ENCODE data around the gene LCN6.
A peak's percentile ranks its signal among the peaks of the same experiment; 100 is the strongest.

LCN6 gene

DNA sequence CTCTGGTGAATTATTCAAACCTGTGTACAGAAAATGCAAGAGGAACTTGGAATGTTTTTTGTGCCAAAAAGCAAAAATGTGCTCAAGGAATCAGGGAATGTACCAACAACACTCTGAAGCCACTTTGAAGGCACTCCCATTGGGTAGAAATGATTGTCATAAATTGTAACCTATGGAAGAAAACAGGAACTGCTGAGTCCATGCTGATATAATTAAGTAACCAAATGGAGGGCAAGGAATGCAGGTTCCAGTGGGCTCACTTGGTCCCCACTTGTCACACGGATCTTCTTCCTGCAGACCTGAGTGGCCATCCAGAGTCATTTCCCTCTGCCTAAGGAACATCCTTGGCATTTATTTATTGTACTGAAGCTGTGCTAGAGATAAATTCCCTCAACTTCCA is 2.9 kb upstream of the LCN6 start:
- Histone ChIP-seq H3F3A (ENCODE audit: control insufficient read depth, insufficient read depth) (peaks cover 5% of the 10 kb centered on the region; the same call in 1 of the 2 replicates), H3K4me1 (ENCODE audit: control insufficient read depth, low read length) (peaks cover 34% of the 10 kb centered on the region), H3K4me2 (ENCODE audit: low read length) (no peak overlapping the region), H4K20me1 (ENCODE audit: control insufficient read depth, insufficient read depth, low read depth, low read length) (no peaks in the 10 kb centered on the region), H3K4me3 (ENCODE audit: low read length) (no peak overlapping the region), H3K36me3 (ENCODE audit: control insufficient read depth, low read length) (no peaks in the 10 kb centered on the region), H3K27me3 (ENCODE audit: control insufficient read depth, low read length) (no peaks in the 10 kb centered on the region), H3K9me3 (ENCODE audit: control insufficient read depth, insufficient read depth, low read length) (peaks cover 32% of the 10 kb centered on the region), H3K9me2 (replicated peaks; ENCODE audit: control insufficient read depth, low read length) (no peaks in the 10 kb centered on the region), H3K79me2 (ENCODE audit: control insufficient read depth, low read length) (no peaks in the 10 kb centered on the region), H3K27ac (ENCODE audit: low read depth, low read length) (no peak overlapping the region)
- TF ChIP-seq EZH2phosphoT487 (IDR thresholded peaks at IDR 0.05; ENCODE audit: borderline replicate concordance, low read length): no peak
- TF ChIP-seq, protein P1, sequence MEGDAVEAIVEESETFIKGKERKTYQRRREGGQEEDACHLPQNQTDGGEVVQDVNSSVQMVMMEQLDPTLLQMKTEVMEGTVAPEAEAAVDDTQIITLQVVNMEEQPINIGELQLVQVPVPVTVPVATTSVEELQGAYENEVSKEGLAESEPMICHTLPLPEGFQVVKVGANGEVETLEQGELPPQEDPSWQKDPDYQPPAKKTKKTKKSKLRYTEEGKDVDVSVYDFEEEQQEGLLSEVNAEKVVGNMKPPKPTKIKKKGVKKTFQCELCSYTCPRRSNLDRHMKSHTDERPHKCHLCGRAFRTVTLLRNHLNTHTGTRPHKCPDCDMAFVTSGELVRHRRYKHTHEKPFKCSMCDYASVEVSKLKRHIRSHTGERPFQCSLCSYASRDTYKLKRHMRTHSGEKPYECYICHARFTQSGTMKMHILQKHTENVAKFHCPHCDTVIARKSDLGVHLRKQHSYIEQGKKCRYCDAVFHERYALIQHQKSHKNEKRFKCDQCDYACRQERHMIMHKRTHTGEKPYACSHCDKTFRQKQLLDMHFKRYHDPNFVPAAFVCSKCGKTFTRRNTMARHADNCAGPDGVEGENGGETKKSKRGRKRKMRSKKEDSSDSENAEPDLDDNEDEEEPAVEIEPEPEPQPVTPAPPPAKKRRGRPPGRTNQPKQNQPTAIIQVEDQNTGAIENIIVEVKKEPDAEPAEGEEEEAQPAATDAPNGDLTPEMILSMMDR (IDR thresholded peaks at IDR 0.05; ENCODE audit: low read depth, low read length, poor library complexity, severe bottlenecking): no peak

DNA sequence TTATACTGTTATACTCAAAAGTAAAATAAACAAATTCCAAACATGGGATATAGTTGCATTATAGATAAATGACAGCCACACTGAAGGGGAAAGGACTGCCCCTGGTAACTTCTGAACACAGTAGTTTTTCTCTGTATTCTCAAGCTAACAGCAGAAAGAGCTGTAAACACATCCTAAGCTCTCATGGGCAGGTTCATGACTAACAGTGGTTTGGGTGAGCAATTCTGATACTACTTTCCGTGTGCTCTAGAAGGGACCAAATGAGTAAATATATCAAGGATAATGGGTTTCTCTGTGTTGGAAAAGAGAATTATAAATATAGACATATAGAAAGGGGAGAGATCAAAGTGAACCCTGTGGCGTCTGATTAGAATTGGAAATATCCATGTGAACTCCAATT is 2.2 kb upstream of the LCN6 start:
- H3K79me2 ChIP-seq (ENCODE audit: control insufficient read depth, low read length): no peaks in the 10 kb centered on the region
- peak overlapping the region; percentile 81 for H3K27ac ChIP-seq (ENCODE audit: low read depth, low read length)
- H3K9me2 ChIP-seq (replicated peaks; ENCODE audit: control insufficient read depth, low read length): no peaks in the 10 kb centered on the region
- no peaks in the 10 kb centered on the region for H3K27me3 ChIP-seq (ENCODE audit: control insufficient read depth, low read length)
- H3F3A ChIP-seq (ENCODE audit: control insufficient read depth, insufficient read depth): peaks cover 5% of the 10 kb centered on the region; the same call in 1 of the 2 replicates
- H3K36me3 ChIP-seq (ENCODE audit: control insufficient read depth, low read length): no peaks in the 10 kb centered on the region
- peaks cover 34% of the 10 kb centered on the region for H3K4me1 ChIP-seq (ENCODE audit: control insufficient read depth, low read length)
- H4K20me1 ChIP-seq (ENCODE audit: control insufficient read depth, insufficient read depth, low read depth, low read length): no peaks in the 10 kb centered on the region
- H3K4me3 ChIP-seq (ENCODE audit: low read length): 0 out of 2 replicates have a peak overlapping the region, but pooled peaks have one; percentile 20
- TF ChIP-seq EZH2phosphoT487 (IDR thresholded peaks at IDR 0.05; ENCODE audit: borderline replicate concordance, low read length): no peak
- TF ChIP-seq, protein P1 (IDR thresholded peaks at IDR 0.05; ENCODE audit: low read depth, low read length, poor library complexity, severe bottlenecking): no peak
- peaks cover 27% of the 10 kb centered on the region for H3K9me3 ChIP-seq (ENCODE audit: control insufficient read depth, insufficient read depth, low read length)
- peak overlapping the region; percentile 54 for H3K4me2 ChIP-seq (ENCODE audit: low read length)

DNA sequence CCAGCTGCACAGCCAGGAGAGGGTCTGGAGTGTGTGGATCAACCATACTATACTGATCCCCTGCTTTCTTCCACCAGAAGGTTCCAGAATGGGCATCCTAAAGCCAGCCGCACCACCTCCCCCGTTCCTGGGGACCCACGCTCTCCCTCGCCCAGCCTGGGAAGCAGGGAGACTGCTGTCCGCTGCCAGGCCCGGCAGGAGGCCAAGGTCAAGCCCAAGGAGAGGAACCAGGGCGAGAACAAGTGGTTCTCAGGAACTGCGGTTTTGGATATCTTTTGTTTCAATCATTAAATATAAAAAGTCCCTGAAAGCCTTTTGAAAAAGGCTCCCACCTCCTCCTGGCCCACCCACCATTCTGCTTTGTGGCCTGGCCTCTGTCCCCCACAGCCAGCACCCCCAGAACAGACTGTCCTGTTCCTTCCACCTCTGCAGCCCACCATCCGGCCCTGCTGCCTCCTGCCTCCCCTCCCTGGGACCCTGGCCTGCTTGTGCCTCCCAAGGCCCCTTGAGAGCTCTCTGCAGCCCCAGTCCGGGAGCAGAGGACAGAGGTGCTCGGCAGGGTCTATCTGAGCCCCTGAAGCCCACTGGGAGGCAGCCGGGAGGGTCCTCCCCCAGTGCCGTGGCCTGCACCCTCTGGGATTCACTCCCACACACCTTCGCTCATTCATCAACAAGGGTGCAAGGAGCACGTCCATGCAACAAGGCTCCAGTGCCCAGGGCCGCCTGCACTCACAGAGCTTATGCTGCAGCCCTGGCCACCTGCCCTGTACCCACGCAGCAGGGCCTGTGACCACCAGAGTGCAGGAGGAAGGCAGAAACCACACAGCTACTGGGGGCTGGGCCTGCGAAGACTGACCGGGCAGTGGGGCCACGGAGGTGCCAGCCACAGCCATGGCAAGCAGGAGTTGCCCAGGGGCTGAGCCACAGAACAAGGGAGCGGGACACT is 614 bp upstream of the LCN6 start:
- H3K79me2 ChIP-seq (ENCODE audit: control insufficient read depth, low read length): no peaks in the 10 kb centered on the region
- no peak for TF ChIP-seq EZH2phosphoT487 (IDR thresholded peaks at IDR 0.05; ENCODE audit: borderline replicate concordance, low read length)
- TF ChIP-seq, protein P1 (IDR thresholded peaks at IDR 0.05; ENCODE audit: low read depth, low read length, poor library complexity, severe bottlenecking): no peak
- H3K4me1 ChIP-seq (ENCODE audit: control insufficient read depth, low read length): peaks cover 34% of the 10 kb centered on the region
- H3K9me2 ChIP-seq (replicated peaks; ENCODE audit: control insufficient read depth, low read length): no peaks in the 10 kb centered on the region
- H3K9me3 ChIP-seq (ENCODE audit: control insufficient read depth, insufficient read depth, low read length): peaks cover 27% of the 10 kb centered on the region
- H3K27me3 ChIP-seq (ENCODE audit: control insufficient read depth, low read length): peaks cover 4% of the 10 kb centered on the region; the same call in 1 of the 2 replicates
- peak overlapping the region; percentile 39; the same call in 1 of the 2 replicates for H3K4me3 ChIP-seq (ENCODE audit: low read length)
- H3K4me2 ChIP-seq (ENCODE audit: low read length): peak overlapping the region; percentile 54
- peak overlapping the region; percentile 81 for H3K27ac ChIP-seq (ENCODE audit: low read depth, low read length)
- H4K20me1 ChIP-seq (ENCODE audit: control insufficient read depth, insufficient read depth, low read depth, low read length): no peaks in the 10 kb centered on the region
- H3K36me3 ChIP-seq (ENCODE audit: control insufficient read depth, low read length): no peaks in the 10 kb centered on the region
- peaks cover 5% of the 10 kb centered on the region; the same call in 1 of the 2 replicates for H3F3A ChIP-seq (ENCODE audit: control insufficient read depth, insufficient read depth)
